ENCODE measurements around the gene RAB23.
"Not testable (repeated sequence)": the region's sequence is repeated elsewhere in the genome, so short reads cannot be mapped to it uniquely, and the experiment has no call there.

RAB23 gene

GRCh38 chr6:57221936-57222742 is at the start of gene RAB23:
TSS of gene RAB23 (minus strand) at chr6:57222307. CDS start at chr6:57210380, 11,927 bp downstream.
- DNase-seq: peak; percentile 85

GRCh38 chr6:57268294-57268640 is 46.2 kb upstream of the RAB23 start:
- DNase-seq: no peak

GRCh38 chr6:57267586-57268293 is 45.6 kb upstream of the RAB23 start:
- DNase-seq: peak; percentile 27

- no peak for DNase-seq
Measured at GRCh38 chr6:57265755-57266221, 43.7 kb upstream of the RAB23 start.

GRCh38 chr6:57263739-57264138 is 41.6 kb upstream of the RAB23 start:
- DNase-seq: no peak

- DNase-seq: no peak
Measured at GRCh38 chr6:57262901-57263694, 41.0 kb upstream of the RAB23 start.

GRCh38 chr6:57262488-57262887 is 40.4 kb upstream of the RAB23 start:
- DNase-seq: no peak

GRCh38 chr6:57261926-57262325 is 39.8 kb upstream of the RAB23 start:
- DNase-seq: no peak

GRCh38 chr6:57259064-57259463 is 37.0 kb upstream of the RAB23 start:
- DNase-seq: no peak

GRCh38 chr6:57257911-57258541 is 35.9 kb upstream of the RAB23 start:
- no peak for DNase-seq

GRCh38 chr6:57256541-57256940 is 34.4 kb upstream of the RAB23 start:
- no peak for DNase-seq

- DNase-seq: no peak
Measured at GRCh38 chr6:57255451-57256169, 33.5 kb upstream of the RAB23 start.

GRCh38 chr6:57254055-57254717 is 32.1 kb upstream of the RAB23 start:
- DNase-seq: no peak

GRCh38 chr6:57252975-57253374 is 30.9 kb upstream of the RAB23 start:
- no peak for DNase-seq

GRCh38 chr6:57252137-57252536 is 30.0 kb upstream of the RAB23 start:
- DNase-seq: no peak

- DNase-seq: no peak
Measured at GRCh38 chr6:57250348-57250747, 28.2 kb upstream of the RAB23 start.

GRCh38 chr6:57248311-57248895 is 26.3 kb upstream of the RAB23 start:
- no peak for DNase-seq

GRCh38 chr6:57247603-57248002 is 25.5 kb upstream of the RAB23 start:
- no peak for DNase-seq

GRCh38 chr6:57246307-57246706 is 24.2 kb upstream of the RAB23 start:
- no peak for DNase-seq

GRCh38 chr6:57243954-57244353 is 21.8 kb upstream of the RAB23 start:
- no peak for DNase-seq

- not testable (repeated sequence) for DNase-seq
Measured at GRCh38 chr6:57243526-57243925, 21.4 kb upstream of the RAB23 start.
